Astrocyte (in vitro differentiated cells and primary cell): ENCODE measurements around the gene KSR2. TPM values are rescaled to one million over a fixed set of nuclear protein-coding genes. Genes with fewer than 3 reads are reported as not detected.

Experiments used
- DNase-seq: peaks from one replicate; pipeline ENCODE4 v3.0.0-alpha.2; 2010; ENCODE audit warnings: low read depth
- FAIRE-seq: peaks from 2 replicates; lab custom pipeline; 2011; peaks lifted over from hg19 to GRCh38; lab: Jason Lieb, UNC
- H2AFZ ChIP-seq: 2 replicates; pipeline ENCODE4 v1.6.0; 2012; ENCODE audit warnings: low read depth, low read length, inconsistent platforms
- H3K27ac ChIP-seq: 2 replicates; pipeline ENCODE4 v1.5.1; 2011; ENCODE audit warnings: low read depth, low read length, inconsistent platforms
- H3K27me3 ChIP-seq: 2 replicates; pipeline ENCODE4 v1.6.0; 2011; ENCODE audit warnings: low read length, inconsistent platforms; ENCODE audit not compliant: insufficient read depth
- H3K36me3 ChIP-seq: 2 replicates; pipeline ENCODE4 v1.5.1; 2011; ENCODE audit warnings: low read length, inconsistent platforms; ENCODE audit not compliant: insufficient read depth
- H3K4me1 ChIP-seq: 2 replicates; pipeline ENCODE4 v1.5.1; 2011; ENCODE audit warnings: low read length, inconsistent platforms; ENCODE audit not compliant: insufficient read depth
- H3K4me2 ChIP-seq: 2 replicates; pipeline ENCODE4 v1.6.0; 2012; ENCODE audit warnings: low read length, inconsistent platforms
- H3K4me3 ChIP-seq: 2 replicates; pipeline ENCODE4 v1.5.1; 2011; ENCODE audit warnings: low read depth, mild to moderate bottlenecking, low read length, inconsistent platforms; ENCODE audit not compliant: insufficient read depth
- H3K79me2 ChIP-seq: 2 replicates; pipeline ENCODE4 v1.6.0; 2012; ENCODE audit warnings: mild to moderate bottlenecking, low read length, inconsistent platforms; ENCODE audit not compliant: insufficient read depth
- H3K9ac ChIP-seq: 2 replicates; pipeline ENCODE4 v1.6.0; 2012; ENCODE audit warnings: mild to moderate bottlenecking, low read length, inconsistent platforms
- H3K9me3 ChIP-seq: 2 replicates; pipeline ENCODE4 v1.5.1; 2012; ENCODE audit warnings: low read depth, mild to moderate bottlenecking, low read length, inconsistent platforms; ENCODE audit not compliant: insufficient read depth
- H4K20me1 ChIP-seq: 2 replicates; pipeline ENCODE4 v1.6.0; 2012; ENCODE audit warnings: low read length, inconsistent platforms; ENCODE audit not compliant: insufficient read depth
- H3K27ac Mint-ChIP-seq: one replicate; pipeline ENCODE4 v1.8.0; 2021; ENCODE audit warnings: mild to moderate bottlenecking, mixed read lengths; ENCODE audit not compliant: unreplicated experiment
- H3K27me3 Mint-ChIP-seq: one replicate; pipeline ENCODE4 v1.8.0; 2021; ENCODE audit warnings: low read depth, mixed read lengths; ENCODE audit not compliant: unreplicated experiment
- H3K36me3 Mint-ChIP-seq: one replicate; pipeline ENCODE4 v1.8.0; 2021; ENCODE audit warnings: low read depth, mixed read lengths; ENCODE audit not compliant: unreplicated experiment
- H3K4me1 Mint-ChIP-seq: one replicate; pipeline ENCODE4 v1.8.0; 2021; ENCODE audit warnings: low read depth, mixed read lengths; ENCODE audit not compliant: unreplicated experiment
- H3K4me3 Mint-ChIP-seq: one replicate; pipeline ENCODE4 v1.8.0; 2021; ENCODE audit warnings: mild to moderate bottlenecking, moderate library complexity, mixed read lengths; ENCODE audit not compliant: unreplicated experiment
- H3K9me3 Mint-ChIP-seq: one replicate; pipeline ENCODE4 v1.8.0; 2021; ENCODE audit warnings: mild to moderate bottlenecking, mixed read lengths; ENCODE audit not compliant: unreplicated experiment
- EZH2 ChIP-seq: IDR thresholded peaks from 2 replicates; pipeline ENCODE4 v1.6.1; 2012; ENCODE audit warnings: mild to moderate bottlenecking, low read length, inconsistent platforms; ENCODE audit not compliant: insufficient read depth
- total RNA-seq: library from RNA; stranded (reverse); gene quantifications from 2 replicates; pipeline ENCODE4 v1.2.1, GENCODE V29; 2021
- TF ChIP-seq, protein P1 (sequence below): IDR thresholded peaks from 2 replicates; pipeline ENCODE4 v1.5.1; 2011; ENCODE audit warnings: low read depth, mild to moderate bottlenecking, inconsistent platforms, low read length, moderate library complexity; ENCODE audit not compliant: insufficient read depth

KSR2 gene
- total RNA-seq, 1 donor from 2014 or later: 0.98 TPM

GRCh38 chr12:117980616-117981015 lies 11.8 kb upstream of the KSR2 start:
- Histone ChIP-seq H3K4me2 (no peak overlapping the region), H3K36me3 (no peaks in the 10 kb centered on the region), H3K9me3 (no peaks in the 10 kb centered on the region), H3K4me3 (no peak overlapping the region), H4K20me1 (no peaks in the 10 kb centered on the region), H3K27ac (no peak overlapping the region), H3K9ac (no peak overlapping the region), H3K79me2 (no peaks in the 10 kb centered on the region), H2AFZ (no peak overlapping the region), H3K4me1 (no peaks in the 10 kb centered on the region), H3K27me3 (no peaks in the 10 kb centered on the region)
- Mint-ChIP-seq H3K27me3 (peaks cover 16% of the 10 kb centered on the region), H3K27ac (no peak overlapping the region), H3K4me1 (no peaks in the 10 kb centered on the region), H3K9me3 (no peaks in the 10 kb centered on the region), H3K4me3 (no peak overlapping the region), H3K36me3 (no peaks in the 10 kb centered on the region)
- no peak for DNase-seq
- no peak for FAIRE-seq
- TF ChIP-seq, protein P1, sequence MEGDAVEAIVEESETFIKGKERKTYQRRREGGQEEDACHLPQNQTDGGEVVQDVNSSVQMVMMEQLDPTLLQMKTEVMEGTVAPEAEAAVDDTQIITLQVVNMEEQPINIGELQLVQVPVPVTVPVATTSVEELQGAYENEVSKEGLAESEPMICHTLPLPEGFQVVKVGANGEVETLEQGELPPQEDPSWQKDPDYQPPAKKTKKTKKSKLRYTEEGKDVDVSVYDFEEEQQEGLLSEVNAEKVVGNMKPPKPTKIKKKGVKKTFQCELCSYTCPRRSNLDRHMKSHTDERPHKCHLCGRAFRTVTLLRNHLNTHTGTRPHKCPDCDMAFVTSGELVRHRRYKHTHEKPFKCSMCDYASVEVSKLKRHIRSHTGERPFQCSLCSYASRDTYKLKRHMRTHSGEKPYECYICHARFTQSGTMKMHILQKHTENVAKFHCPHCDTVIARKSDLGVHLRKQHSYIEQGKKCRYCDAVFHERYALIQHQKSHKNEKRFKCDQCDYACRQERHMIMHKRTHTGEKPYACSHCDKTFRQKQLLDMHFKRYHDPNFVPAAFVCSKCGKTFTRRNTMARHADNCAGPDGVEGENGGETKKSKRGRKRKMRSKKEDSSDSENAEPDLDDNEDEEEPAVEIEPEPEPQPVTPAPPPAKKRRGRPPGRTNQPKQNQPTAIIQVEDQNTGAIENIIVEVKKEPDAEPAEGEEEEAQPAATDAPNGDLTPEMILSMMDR: no peak
- TF ChIP-seq EZH2: no peak

DNA sequence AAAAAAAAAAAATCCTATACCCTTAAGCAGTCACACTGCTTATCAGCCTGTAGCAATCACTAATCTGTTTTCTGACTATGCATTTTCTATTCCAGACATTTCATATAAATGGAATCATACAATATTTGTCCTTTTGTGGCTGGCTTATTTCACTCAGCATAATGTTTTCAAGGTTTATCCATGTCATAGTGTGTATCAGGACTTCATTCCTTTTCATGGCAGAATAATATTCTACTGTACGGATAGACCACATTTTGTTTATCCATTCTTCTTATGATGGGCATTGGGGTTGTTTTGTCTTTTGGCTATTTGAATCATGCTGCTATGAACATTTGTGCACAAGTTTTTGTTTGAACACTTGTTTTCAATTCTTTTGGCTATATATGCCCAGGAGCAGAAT lies 8.6 kb upstream of the KSR2 start:
- H4K20me1 ChIP-seq: no peaks in the 10 kb centered on the region
- no peaks in the 10 kb centered on the region for H3K79me2 ChIP-seq
- H3K4me1 ChIP-seq: no peaks in the 10 kb centered on the region
- H3K27me3 ChIP-seq: no peaks in the 10 kb centered on the region
- no peak overlapping the region for H3K9ac ChIP-seq
- DNase-seq: no peak
- Mint-ChIP-seq H3K9me3 (peaks cover 6% of the 10 kb centered on the region), H3K27ac (no peak overlapping the region), H3K36me3 (no peaks in the 10 kb centered on the region), H3K27me3 (peaks cover 24% of the 10 kb centered on the region), H3K4me1 (no peaks in the 10 kb centered on the region), H3K4me3 (no peak overlapping the region)
- H3K9me3 ChIP-seq: no peaks in the 10 kb centered on the region
- no peak for FAIRE-seq
- no peaks in the 10 kb centered on the region for H3K36me3 ChIP-seq
- no peak overlapping the region for H3K4me2 ChIP-seq
- no peak overlapping the region for H3K27ac ChIP-seq
- TF ChIP-seq EZH2: no peak
- H2AFZ ChIP-seq: no peak overlapping the region
- H3K4me3 ChIP-seq: no peak overlapping the region

GRCh38 chr12:117975006-117975405 lies 6.2 kb upstream of the KSR2 start:
- H3K4me1 Mint-ChIP-seq: no peaks in the 10 kb centered on the region
- H3K9ac ChIP-seq: no peak overlapping the region
- H3K27ac ChIP-seq: no peak overlapping the region
- H3K4me3 Mint-ChIP-seq: no peak overlapping the region
- no peaks in the 10 kb centered on the region for H3K36me3 ChIP-seq
- TF ChIP-seq, protein P1: no peak
- TF ChIP-seq EZH2: no peak
- H3K4me3 ChIP-seq: no peak overlapping the region
- no peak for DNase-seq
- H3K4me2 ChIP-seq: no peak overlapping the region
- H3K36me3 Mint-ChIP-seq: no peaks in the 10 kb centered on the region
- no peak overlapping the region for H2AFZ ChIP-seq
- peaks cover 18% of the 10 kb centered on the region for H3K9me3 Mint-ChIP-seq
- H3K79me2 ChIP-seq: no peaks in the 10 kb centered on the region
- peaks cover 3% of the 10 kb centered on the region for H3K9me3 ChIP-seq
- no peaks in the 10 kb centered on the region for H4K20me1 ChIP-seq
- H3K27me3 Mint-ChIP-seq: peaks cover 34% of the 10 kb centered on the region
- H3K27me3 ChIP-seq: peaks cover 4% of the 10 kb centered on the region
- no peaks in the 10 kb centered on the region for H3K4me1 ChIP-seq
- H3K27ac Mint-ChIP-seq: no peak overlapping the region
- no peak for FAIRE-seq
